ENCODE results near the gene PCBP3. TPM values are rescaled to one million over a fixed set of nuclear protein-coding genes. Genes with fewer than 3 reads are reported as not detected.

Gene PCBP3
- total RNA-seq, 1 experiment from 2014 or later = 1.4 TPM

- Mint-ChIP-seq H3K4me1 (ENCODE audit: low read depth, unreplicated experiment) (no peaks in the 10 kb centered on the region), H3K27me3 (ENCODE audit: unreplicated experiment) (peaks cover 27% of the 10 kb centered on the region)
- CTCF ChIA-PET = no interaction called here
These were observed 225.0 kb downstream of the PCBP3 start for GRCh38 chr21:45868488-45868887.

GRCh38 chr21:45869121-45870007 lies 225.8 kb downstream of the PCBP3 start:
- no peaks in the 10 kb centered on the region for H3K9me3 Mint-ChIP-seq (ENCODE audit: low read depth, unreplicated experiment)
- H3K4me3 Mint-ChIP-seq (ENCODE audit: low read depth, unreplicated experiment) = no peak overlapping the region
- H3K4me1 Mint-ChIP-seq (ENCODE audit: low read depth, unreplicated experiment) = no peaks in the 10 kb centered on the region
- CTCF ChIA-PET = no interaction called here
- H3K27me3 Mint-ChIP-seq (ENCODE audit: unreplicated experiment) = peaks cover 27% of the 10 kb centered on the region
- TF ChIP-seq CTCF (IDR thresholded peaks at IDR 0.05; ENCODE audit: unreplicated experiment) = no peak
- no peaks in the 10 kb centered on the region for H3K36me3 Mint-ChIP-seq (ENCODE audit: insufficient read depth, unreplicated experiment)
- no peak overlapping the region for H3K27ac Mint-ChIP-seq (ENCODE audit: unreplicated experiment)
- intact Hi-C loops (cut with micrococcal nuclease; ENCODE audit: unreplicated experiment) = no loop called here
- no peak for DNase-seq
- no TSS peak for BruUV-seq (replicated peaks)

More at GRCh38 chr21:45868488-45868887, 225.0 kb downstream of the PCBP3 start:
- no peak overlapping the region for H3K4me3 Mint-ChIP-seq (ENCODE audit: low read depth, unreplicated experiment)
- no peak overlapping the region for H3K27ac Mint-ChIP-seq (ENCODE audit: unreplicated experiment)
- no peaks in the 10 kb centered on the region for H3K36me3 Mint-ChIP-seq (ENCODE audit: insufficient read depth, unreplicated experiment)
- intact Hi-C loops (cut with micrococcal nuclease; ENCODE audit: unreplicated experiment) = no loop called here
- no peaks in the 10 kb centered on the region for H3K9me3 Mint-ChIP-seq (ENCODE audit: low read depth, unreplicated experiment)
- BruUV-seq (replicated peaks) = no TSS peak
- no peak for DNase-seq
- TF ChIP-seq CTCF (IDR thresholded peaks at IDR 0.05; ENCODE audit: unreplicated experiment) = no peak

- Mint-ChIP-seq H3K27ac (ENCODE audit: unreplicated experiment) (no peak overlapping the region), H3K27me3 (ENCODE audit: unreplicated experiment) (peaks cover 35% of the 10 kb centered on the region), H3K36me3 (ENCODE audit: insufficient read depth, unreplicated experiment) (no peaks in the 10 kb centered on the region), H3K4me1 (ENCODE audit: low read depth, unreplicated experiment) (no peaks in the 10 kb centered on the region), H3K4me3 (ENCODE audit: low read depth, unreplicated experiment) (no peak overlapping the region), H3K9me3 (ENCODE audit: low read depth, unreplicated experiment) (no peaks in the 10 kb centered on the region)
- intact Hi-C loops (cut with micrococcal nuclease; ENCODE audit: unreplicated experiment) = no loop called here
- TF ChIP-seq CTCF (IDR thresholded peaks at IDR 0.05; ENCODE audit: unreplicated experiment) = no peak
- CTCF ChIA-PET = no interaction called here
- no TSS peak for BruUV-seq (replicated peaks)
- DNase-seq = no peak
These were observed 226.9 kb downstream of the PCBP3 start for GRCh38 chr21:45870421-45870820.

GRCh38 chr21:45870851-45871615 lies 227.5 kb downstream of the PCBP3 start:
- H3K9me3 Mint-ChIP-seq (ENCODE audit: low read depth, unreplicated experiment) = no peaks in the 10 kb centered on the region
- intact Hi-C loops (cut with micrococcal nuclease; ENCODE audit: unreplicated experiment) = no loop called here
- DNase-seq = no peak
- H3K4me3 Mint-ChIP-seq (ENCODE audit: low read depth, unreplicated experiment) = no peak overlapping the region
- CTCF ChIA-PET = no interaction called here
- peaks cover 39% of the 10 kb centered on the region for H3K27me3 Mint-ChIP-seq (ENCODE audit: unreplicated experiment)
- no peak for TF ChIP-seq CTCF (IDR thresholded peaks at IDR 0.05; ENCODE audit: unreplicated experiment)
- no peaks in the 10 kb centered on the region for H3K36me3 Mint-ChIP-seq (ENCODE audit: insufficient read depth, unreplicated experiment)
- no peaks in the 10 kb centered on the region for H3K4me1 Mint-ChIP-seq (ENCODE audit: low read depth, unreplicated experiment)
- no peak overlapping the region for H3K27ac Mint-ChIP-seq (ENCODE audit: unreplicated experiment)
- no TSS peak for BruUV-seq (replicated peaks)
